GM12873 (cell line): ENCODE results near the gene PFDN5.
A peak's percentile ranks its signal among the peaks of the same experiment; 100 is the strongest.

Experiments used
- CTCF ChIP-seq: IDR thresholded peaks from 2 replicates; pipeline ENCODE4 v1.5.1; 2012; ENCODE audit warnings: low read depth, mild to moderate bottlenecking, moderate library complexity, low read length, control low read depth; ENCODE audit not compliant: insufficient read depth; ENCODE audit errors: missing control alignments

The PFDN5 gene

GRCh38 chr12:53299454-53300180 is 4.3 kb downstream of the PFDN5 start, which contains the start of gene MYG1:
MYG1 (plus strand) TSS chr12:53299695; CDS start chr12:53299738, 43 bp downstream.
- peak; percentile 30 for TF ChIP-seq CTCF

- TF ChIP-seq CTCF: no peak
Measured at GRCh38 chr12:53300187-53300586, 4.8 kb downstream of the PFDN5 start.

GRCh38 chr12:53302903-53303302 is 7.6 kb downstream of the PFDN5 start:
- TF ChIP-seq CTCF: no peak

- TF ChIP-seq CTCF: no peak
Measured at GRCh38 chr12:53306826-53307225, 11.5 kb downstream of the PFDN5 start.

GRCh38 chr12:53308276-53308675 is 12.9 kb downstream of the PFDN5 start:
- TF ChIP-seq CTCF: no peak

DNA sequence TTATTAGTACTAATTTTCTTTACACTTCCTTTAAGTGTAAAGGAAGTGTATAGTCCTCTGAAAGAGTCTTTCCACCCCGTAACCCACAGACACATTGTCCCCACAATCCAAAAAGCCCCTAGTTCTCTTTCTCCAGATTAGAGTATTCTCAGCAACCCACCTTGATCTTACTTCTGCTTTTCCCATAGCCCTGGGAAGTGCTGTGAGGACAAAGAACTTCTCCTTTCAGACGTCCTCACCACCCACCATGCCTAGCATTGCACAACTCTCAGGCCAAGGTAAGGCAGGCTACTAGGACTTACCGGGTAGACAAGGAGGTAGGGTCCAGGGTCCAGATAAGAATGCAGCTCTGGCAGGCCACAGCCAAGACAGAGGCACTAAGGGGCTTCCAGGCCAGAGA is 18.7 kb downstream of the PFDN5 start:
- TF ChIP-seq CTCF: no peak

GRCh38 chr12:53320352-53321195 is 25.2 kb downstream of the PFDN5 start:
- TF ChIP-seq CTCF: no peak
